Trophoblast cell (in vitro differentiated cells and primary cell): ENCODE results near the gene ERICH3.
A peak's percentile ranks its signal among the peaks of the same experiment; 100 is the strongest.

Experiments used
- DNase-seq, 2 donors: peaks; one replicate each; pipeline ENCODE4 v3.0.0-alpha.2; 2016
- H2AFZ ChIP-seq: 2 replicates; pipeline ENCODE4 v1.6.1; 2013; ENCODE audit warnings: low read length, moderate library complexity, mild to moderate bottlenecking; ENCODE audit not compliant: insufficient read depth, poor library complexity
- H2AK5ac ChIP-seq: 2 replicates; pipeline ENCODE4 v1.6.1; 2013; ENCODE audit warnings: mild to moderate bottlenecking, low read length
- H2BK120ac ChIP-seq: 2 replicates; pipeline ENCODE4 v1.6.1; 2013; ENCODE audit warnings: low read length, mild to moderate bottlenecking, moderate library complexity; ENCODE audit not compliant: insufficient read depth, poor library complexity
- H2BK12ac ChIP-seq: 2 replicates; pipeline ENCODE4 v1.6.1; 2013; ENCODE audit warnings: mild to moderate bottlenecking, low read length, moderate library complexity
- H2BK5ac ChIP-seq: 2 replicates; pipeline ENCODE4 v1.6.1; 2013; ENCODE audit warnings: low read length, low read depth, moderate library complexity, mild to moderate bottlenecking; ENCODE audit not compliant: poor library complexity
- H3K14ac ChIP-seq: 2 replicates; pipeline ENCODE4 v1.6.1; 2013; ENCODE audit warnings: mild to moderate bottlenecking, low read length
- H3K18ac ChIP-seq: 2 replicates; pipeline ENCODE4 v1.6.1; 2013; ENCODE audit warnings: mild to moderate bottlenecking, low read length
- H3K23ac ChIP-seq: 2 replicates; pipeline ENCODE4 v1.6.1; 2013; ENCODE audit warnings: low read length
- H3K27ac ChIP-seq: 2 replicates; pipeline ENCODE4 v1.5.1; 2013; ENCODE audit warnings: low read depth, mild to moderate bottlenecking, inconsistent platforms, low read length, moderate library complexity
- H3K27me3 ChIP-seq: 2 replicates; pipeline ENCODE4 v1.6.1; 2013; ENCODE audit warnings: inconsistent platforms, mild to moderate bottlenecking, low read length, moderate library complexity; ENCODE audit not compliant: insufficient read depth
- H3K36me3 ChIP-seq, 2 experiments: 1 replicate in 1 of 2; 2 replicates in 1 of 2; pipeline ENCODE4 v1.6.1; 2013; ENCODE audit warnings: low read length in 2 of 2, mild to moderate bottlenecking in 2 of 2, moderate library complexity in 1 of 2; ENCODE audit not compliant: insufficient read depth in 2 of 2, control insufficient read depth in 1 of 2
- H3K4ac ChIP-seq: 2 replicates; pipeline ENCODE4 v1.6.1; 2013; ENCODE audit warnings: low read depth, mild to moderate bottlenecking, low read length, moderate library complexity
- H3K4me1 ChIP-seq, 2 experiments: 1 replicate in 1 of 2; 2 replicates in 1 of 2; pipeline ENCODE4 v1.6.1; 2013; ENCODE audit warnings: low read length in 2 of 2, mild to moderate bottlenecking in 2 of 2, moderate library complexity in 1 of 2; ENCODE audit not compliant: insufficient read depth in 2 of 2, control insufficient read depth in 1 of 2
- H3K4me2 ChIP-seq: 2 replicates; pipeline ENCODE4 v1.6.1; 2013; ENCODE audit warnings: inconsistent platforms, mild to moderate bottlenecking, low read length, moderate library complexity
- H3K4me3 ChIP-seq: 2 replicates; pipeline ENCODE4 v1.5.1; 2013; ENCODE audit warnings: mild to moderate bottlenecking, low read depth, low read length, inconsistent platforms
- H3K79me1 ChIP-seq: one replicate; pipeline ENCODE4 v1.6.1; 2013; ENCODE audit warnings: low read length
- H3K79me2 ChIP-seq: 2 replicates; pipeline ENCODE4 v1.6.1; 2013; ENCODE audit warnings: low read length, mild to moderate bottlenecking; ENCODE audit not compliant: control insufficient read depth, insufficient read depth, poor library complexity
- H3K9ac ChIP-seq: 2 replicates; pipeline ENCODE4 v1.6.1; 2013; ENCODE audit warnings: mild to moderate bottlenecking, low read length
- H3K9me3 ChIP-seq: 2 replicates; pipeline ENCODE4 v1.6.1; 2013; ENCODE audit warnings: low read depth, mild to moderate bottlenecking, control low read depth, inconsistent platforms, low read length; ENCODE audit not compliant: insufficient read depth
- H4K12ac ChIP-seq: 2 replicates; pipeline ENCODE4 v1.6.1; 2013; ENCODE audit warnings: low read depth, mild to moderate bottlenecking, low read length, moderate library complexity
- H4K8ac ChIP-seq: 2 replicates; pipeline ENCODE4 v1.6.1; 2013; ENCODE audit warnings: low read depth, mild to moderate bottlenecking, low read length, moderate library complexity
- H4K91ac ChIP-seq: one replicate; pipeline ENCODE4 v1.6.1; 2013; ENCODE audit warnings: low read depth, mild to moderate bottlenecking, low read length, moderate library complexity
- WGBS: extraction: QIAGEN DNeasy Blood & Tissue Kit; methylation state at CpG from one replicate; pipeline ENCODE4 v1.1.7; 2013; ENCODE audit warnings: missing lambda C conversion rate; ENCODE audit not compliant: insufficient read length, insufficient coverage; ENCODE audit errors: extremely low coverage; 5-methylcytosine and 5-hydroxymethylcytosine counted together

ERICH3 gene

GRCh38 chr1:74610961-74611360 is 62.6 kb downstream of the ERICH3 start:
- no peak overlapping the region for H3K9ac ChIP-seq
- H4K91ac ChIP-seq = no peak overlapping the region
- H3K27ac ChIP-seq = no peak overlapping the region
- no peaks in the 10 kb centered on the region for H3K27me3 ChIP-seq
- no peak overlapping the region for H3K4me2 ChIP-seq
- no peak overlapping the region for H3K23ac ChIP-seq
- H3K79me1 ChIP-seq = no peaks in the 10 kb centered on the region
- no peaks in the 10 kb centered on the region for H3K79me2 ChIP-seq
- H3K18ac ChIP-seq = no peak overlapping the region
- H3K9me3 ChIP-seq = no peaks in the 10 kb centered on the region
- no peak overlapping the region for H4K8ac ChIP-seq
- H3K36me3 ChIP-seq = no peaks in the 10 kb centered on the region
- no peak overlapping the region for H3K14ac ChIP-seq
- H2BK5ac ChIP-seq = no peak overlapping the region
- H4K12ac ChIP-seq = no peak overlapping the region
- H3K4ac ChIP-seq = no peak overlapping the region
- DNase-seq = peak in 1 of 2 donors; percentile 32
- no peak overlapping the region for H2BK12ac ChIP-seq
- no peak overlapping the region for H3K4me3 ChIP-seq
- no peak overlapping the region for H2BK120ac ChIP-seq
- H2AFZ ChIP-seq = no peak overlapping the region
- no peak overlapping the region for H2AK5ac ChIP-seq
- no CpG with 5 or more reads among the region's 2 CpGs for WGBS
- no peaks in the 10 kb centered on the region for H3K4me1 ChIP-seq

GRCh38 chr1:74609810-74610371 is 63.7 kb downstream of the ERICH3 start:
- no peak overlapping the region for H2AK5ac ChIP-seq
- H4K8ac ChIP-seq = no peak overlapping the region

GRCh38 chr1:74596717-74597116 is 76.9 kb downstream of the ERICH3 start:
- Histone ChIP-seq H3K79me2 (no peaks in the 10 kb centered on the region), H3K14ac (no peak overlapping the region), H4K8ac (no peak overlapping the region), H3K9me3 (no peaks in the 10 kb centered on the region), H3K18ac (no peak overlapping the region), H3K23ac (no peak overlapping the region), H3K36me3 (no peaks in the 10 kb centered on the region), H2AK5ac (no peak overlapping the region), H3K4me2 (no peak overlapping the region), H4K12ac (no peak overlapping the region), H3K9ac (no peak overlapping the region), H3K4ac (no peak overlapping the region), H2BK120ac (no peak overlapping the region), H2AFZ (no peak overlapping the region), H3K79me1 (no peaks in the 10 kb centered on the region), H3K4me3 (no peak overlapping the region), H4K91ac (no peak overlapping the region), H3K27me3 (no peaks in the 10 kb centered on the region), H2BK5ac (no peak overlapping the region), H3K4me1 (no peaks in the 10 kb centered on the region), H2BK12ac (no peak overlapping the region), H3K27ac (no peak overlapping the region)
- no CpG with 5 or more reads among the region's 2 CpGs for WGBS
- no peak for DNase-seq

More at GRCh38 chr1:74609810-74610371, 63.7 kb downstream of the ERICH3 start:
- Histone ChIP-seq H3K27me3 (no peaks in the 10 kb centered on the region), H2AFZ (no peak overlapping the region), H4K12ac (no peak overlapping the region), H3K4me3 (no peak overlapping the region), H4K91ac (no peak overlapping the region), H3K23ac (no peak overlapping the region), H3K4me1 (no peaks in the 10 kb centered on the region), H3K9ac (no peak overlapping the region), H2BK5ac (no peak overlapping the region), H3K14ac (no peak overlapping the region), H2BK120ac (no peak overlapping the region), H3K4me2 (no peak overlapping the region), H3K9me3 (no peaks in the 10 kb centered on the region), H3K79me1 (no peaks in the 10 kb centered on the region), H2BK12ac (no peak overlapping the region), H3K27ac (no peak overlapping the region), H3K18ac (no peak overlapping the region), H3K4ac (no peak overlapping the region), H3K79me2 (no peaks in the 10 kb centered on the region), H3K36me3 (no peaks in the 10 kb centered on the region)
- DNase-seq = peak in 1 of 2 donors; percentile 53

GRCh38 chr1:74593887-74594866 is 79.4 kb downstream of the ERICH3 start:
- Histone ChIP-seq H2BK12ac (no peak overlapping the region), H3K4me3 (no peak overlapping the region), H3K4me2 (no peak overlapping the region), H3K36me3 (no peaks in the 10 kb centered on the region), H4K8ac (no peak overlapping the region), H2BK5ac (no peak overlapping the region), H3K4ac (no peak overlapping the region), H4K12ac (no peak overlapping the region), H3K18ac (no peak overlapping the region), H2AK5ac (no peak overlapping the region), H3K14ac (no peak overlapping the region), H3K27me3 (no peaks in the 10 kb centered on the region), H4K91ac (no peak overlapping the region), H3K9ac (no peak overlapping the region), H2BK120ac (no peak overlapping the region), H3K79me1 (no peaks in the 10 kb centered on the region), H3K4me1 (no peaks in the 10 kb centered on the region), H3K79me2 (no peaks in the 10 kb centered on the region), H2AFZ (no peak overlapping the region), H3K9me3 (no peaks in the 10 kb centered on the region), H3K27ac (no peak overlapping the region), H3K23ac (peak overlapping the region; percentile 89)
- no CpG with 5 or more reads among the region's 6 CpGs for WGBS
- DNase-seq = no peak
